GM10248 (cell line): ENCODE results near the gene HAAO.

Experiments
- CTCF ChIA-PET: fragments of 300-600 bp; sonication (Branson Sonifier 250); formaldehyde crosslinking; extraction: SDS; loops from one replicate; lab custom pipeline; 2021; ENCODE audit warnings: antibody characterized with exemption; lab: Yijun Ruan, JAX
- POLR2A ChIA-PET: fragments of 350-650 bp; sonication (Branson Sonifier 250); formaldehyde crosslinking; extraction: SDS; loops from one replicate; lab custom pipeline; 2020; ENCODE audit warnings: antibody characterized with exemption; lab: Yijun Ruan, JAX
- DNase-seq: peaks from one replicate; pipeline ENCODE4 v3.0.0; 2012; ENCODE audit errors: extremely low spot score
- TF ChIP-seq, protein P1 (sequence below): IDR thresholded peaks from 2 replicates; pipeline ENCODE4 v1.5.1; 2012; ENCODE audit warnings: mild to moderate bottlenecking, low read depth; ENCODE audit errors: extremely low read depth, missing control alignments, control extremely low read depth

Gene HAAO

DNA sequence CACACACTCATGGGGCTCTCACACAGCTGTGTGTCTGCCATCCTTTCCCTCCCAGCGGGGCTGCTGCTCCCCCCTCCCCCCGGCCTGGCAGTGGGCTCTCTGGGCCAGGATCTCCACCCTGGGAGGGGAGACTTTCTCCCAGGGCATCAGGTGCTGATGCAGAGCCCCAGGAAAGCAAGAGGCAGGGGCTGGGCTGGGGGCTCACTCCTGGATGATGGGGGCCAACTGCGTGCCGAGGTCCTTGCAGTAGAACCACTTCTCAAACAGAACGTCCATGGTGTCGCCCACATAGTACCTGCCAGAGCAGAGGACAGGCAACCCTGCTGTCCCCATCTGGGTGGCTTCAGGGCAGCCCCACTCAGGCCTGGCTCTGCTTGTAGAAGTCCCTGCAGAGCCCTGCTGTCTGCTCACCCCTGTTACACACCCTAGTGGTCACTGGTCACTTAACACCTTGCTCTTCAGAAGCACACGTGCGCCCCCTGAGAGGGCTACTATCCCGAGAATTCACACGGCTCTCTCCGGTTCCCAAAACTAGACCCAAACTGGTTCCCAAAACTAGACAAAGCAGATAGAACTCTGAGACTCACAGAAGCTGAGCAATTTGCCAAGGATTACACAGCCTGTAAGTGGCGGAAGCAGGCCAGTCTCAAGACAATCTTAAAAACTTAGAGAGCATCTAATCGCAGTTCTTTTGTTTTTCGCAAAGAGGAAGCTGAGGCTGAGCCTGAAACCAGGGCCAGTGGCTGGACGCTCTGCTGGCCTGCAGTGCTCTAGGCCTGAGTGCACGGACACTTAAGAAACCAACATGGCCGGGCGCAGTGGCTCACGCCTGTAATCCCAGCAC, 21.9 kb downstream of the HAAO start:
- TF ChIP-seq, protein P1, sequence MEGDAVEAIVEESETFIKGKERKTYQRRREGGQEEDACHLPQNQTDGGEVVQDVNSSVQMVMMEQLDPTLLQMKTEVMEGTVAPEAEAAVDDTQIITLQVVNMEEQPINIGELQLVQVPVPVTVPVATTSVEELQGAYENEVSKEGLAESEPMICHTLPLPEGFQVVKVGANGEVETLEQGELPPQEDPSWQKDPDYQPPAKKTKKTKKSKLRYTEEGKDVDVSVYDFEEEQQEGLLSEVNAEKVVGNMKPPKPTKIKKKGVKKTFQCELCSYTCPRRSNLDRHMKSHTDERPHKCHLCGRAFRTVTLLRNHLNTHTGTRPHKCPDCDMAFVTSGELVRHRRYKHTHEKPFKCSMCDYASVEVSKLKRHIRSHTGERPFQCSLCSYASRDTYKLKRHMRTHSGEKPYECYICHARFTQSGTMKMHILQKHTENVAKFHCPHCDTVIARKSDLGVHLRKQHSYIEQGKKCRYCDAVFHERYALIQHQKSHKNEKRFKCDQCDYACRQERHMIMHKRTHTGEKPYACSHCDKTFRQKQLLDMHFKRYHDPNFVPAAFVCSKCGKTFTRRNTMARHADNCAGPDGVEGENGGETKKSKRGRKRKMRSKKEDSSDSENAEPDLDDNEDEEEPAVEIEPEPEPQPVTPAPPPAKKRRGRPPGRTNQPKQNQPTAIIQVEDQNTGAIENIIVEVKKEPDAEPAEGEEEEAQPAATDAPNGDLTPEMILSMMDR, result peak; percentile 50
- POLR2A ChIA-PET, result no interaction called here
- peak; percentile 63 for DNase-seq
- CTCF ChIA-PET, result interaction anchor here (0.6 to 4.5 kb wide), 15 partner anchors 10 to 106 kb away, joined by 3 to 23 read pairs (median 4); no protein-coding TSS in a partner anchor

DNA sequence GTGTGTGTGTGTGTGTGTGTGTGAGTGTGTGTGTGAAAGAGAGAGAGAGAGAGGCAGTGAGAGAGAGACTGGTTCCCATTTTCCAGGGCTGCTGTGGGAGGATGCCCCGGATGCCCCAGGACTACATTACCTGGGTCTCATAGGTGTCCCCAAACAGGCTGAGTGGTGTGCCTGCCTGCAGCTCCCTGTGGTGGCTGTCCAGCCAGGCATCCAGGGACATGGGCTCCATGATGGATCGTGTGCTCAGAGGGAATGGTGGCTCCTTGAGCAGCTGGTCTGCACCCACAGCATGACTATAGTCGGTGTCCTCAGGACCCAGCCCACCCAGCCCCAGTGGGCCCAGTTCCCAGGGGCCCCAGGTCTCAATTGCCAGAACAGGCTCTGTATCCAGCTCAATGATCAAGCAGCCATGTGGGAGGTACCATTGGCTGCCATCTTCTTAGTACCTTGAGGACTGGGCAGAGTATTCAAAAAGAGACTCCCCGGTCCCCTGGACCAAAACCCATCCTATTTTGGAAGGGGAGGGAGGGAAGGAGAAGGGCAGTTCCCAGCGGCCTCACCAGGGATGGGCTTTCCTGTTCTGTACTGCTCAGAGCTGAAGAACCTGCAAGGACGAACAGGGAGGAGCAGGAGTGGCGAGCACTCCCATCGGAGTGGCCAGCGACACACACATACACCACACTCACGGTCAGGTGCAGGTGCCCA, 22.6 kb downstream of the HAAO start:
- CTCF ChIA-PET, result interaction anchor here (0.7 to 4.5 kb wide), 10 partner anchors 9 to 28 kb away, joined by 3 to 23 read pairs (median 4); no protein-coding TSS in a partner anchor
- DNase-seq, result no peak
- POLR2A ChIA-PET, result no interaction called here
- TF ChIP-seq, protein P1, result no peak

DNA sequence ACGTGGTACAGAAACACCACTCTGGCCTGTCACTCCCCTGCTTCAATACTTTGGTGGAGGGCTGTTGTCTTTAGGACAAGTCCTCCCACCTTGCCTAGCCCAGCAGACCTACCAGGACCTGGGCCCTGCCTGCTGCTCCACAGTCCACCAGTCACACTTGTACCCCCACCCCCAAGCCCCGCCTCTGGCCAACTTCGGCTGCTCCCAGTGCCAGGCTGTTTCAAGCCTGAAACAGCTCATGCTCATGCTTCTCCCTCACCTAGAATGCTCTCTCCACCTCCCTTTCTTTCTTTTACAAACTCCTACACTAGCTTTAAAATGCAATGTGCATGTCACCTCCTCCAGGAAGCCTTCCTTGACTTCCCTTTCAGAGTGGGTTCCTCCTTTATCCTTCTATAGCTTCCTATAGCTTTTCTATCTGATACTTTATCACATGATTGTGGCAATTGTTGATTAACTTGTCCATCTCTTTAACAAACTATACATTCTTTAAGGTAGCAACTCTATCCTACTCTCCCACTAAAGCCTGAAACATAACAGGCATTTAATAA, 23.6 kb downstream of the HAAO start:
- POLR2A ChIA-PET, result no interaction called here
- CTCF ChIA-PET, result interaction anchor here (1.1 to 4.5 kb wide), 3 partner anchors 8 to 20 kb away, joined by 4 to 17 read pairs (median 10); no protein-coding TSS in a partner anchor
- no peak for DNase-seq
- TF ChIP-seq, protein P1, result no peak

DNA sequence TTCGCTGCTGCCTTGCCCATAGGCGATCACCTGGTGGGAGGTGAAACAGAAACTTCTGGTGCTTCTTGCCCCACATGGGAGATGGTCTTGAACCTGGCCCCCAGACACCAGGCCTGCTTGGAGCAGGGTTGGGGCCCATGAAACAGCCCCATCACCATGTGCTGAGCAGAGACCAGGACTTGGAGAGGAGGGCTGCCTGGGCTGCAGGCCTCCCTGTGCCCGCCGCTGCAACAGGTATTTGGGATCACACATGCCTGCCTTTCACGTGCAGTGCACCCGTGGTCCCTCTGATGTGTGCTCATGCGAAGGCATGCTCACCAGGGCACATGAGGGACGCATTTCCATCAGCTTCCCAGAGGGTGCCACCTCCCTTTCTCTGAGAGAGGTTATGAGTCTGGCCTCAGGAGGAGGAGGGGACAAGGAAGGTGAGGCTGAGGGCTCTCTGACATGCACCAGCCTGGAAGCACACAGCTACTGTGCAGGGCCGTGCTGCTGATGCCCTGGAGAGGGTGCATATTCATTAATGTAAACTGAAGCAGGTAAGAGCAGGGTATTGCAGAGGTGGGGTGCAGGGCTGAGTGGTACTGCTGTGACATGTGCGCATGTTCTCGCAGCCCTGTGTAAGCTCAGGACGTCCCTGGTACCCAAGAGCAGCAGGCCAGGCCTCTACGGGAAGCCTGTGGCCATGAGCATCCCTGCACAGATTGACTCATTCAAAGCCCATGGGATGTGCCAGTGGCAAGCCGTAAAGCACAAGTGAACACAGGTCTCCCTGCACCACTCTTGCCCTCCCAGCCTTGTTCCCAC, 24.3 kb downstream of the HAAO start:
- TF ChIP-seq, protein P1, result no peak
- ChIA-PET CTCF (interaction anchor here (4.5 kb wide), 1 partner anchor 10 kb away, joined by 17 read pairs; no protein-coding TSS in a partner anchor), POLR2A (no interaction called here)
- DNase-seq, result no peak

DNA sequence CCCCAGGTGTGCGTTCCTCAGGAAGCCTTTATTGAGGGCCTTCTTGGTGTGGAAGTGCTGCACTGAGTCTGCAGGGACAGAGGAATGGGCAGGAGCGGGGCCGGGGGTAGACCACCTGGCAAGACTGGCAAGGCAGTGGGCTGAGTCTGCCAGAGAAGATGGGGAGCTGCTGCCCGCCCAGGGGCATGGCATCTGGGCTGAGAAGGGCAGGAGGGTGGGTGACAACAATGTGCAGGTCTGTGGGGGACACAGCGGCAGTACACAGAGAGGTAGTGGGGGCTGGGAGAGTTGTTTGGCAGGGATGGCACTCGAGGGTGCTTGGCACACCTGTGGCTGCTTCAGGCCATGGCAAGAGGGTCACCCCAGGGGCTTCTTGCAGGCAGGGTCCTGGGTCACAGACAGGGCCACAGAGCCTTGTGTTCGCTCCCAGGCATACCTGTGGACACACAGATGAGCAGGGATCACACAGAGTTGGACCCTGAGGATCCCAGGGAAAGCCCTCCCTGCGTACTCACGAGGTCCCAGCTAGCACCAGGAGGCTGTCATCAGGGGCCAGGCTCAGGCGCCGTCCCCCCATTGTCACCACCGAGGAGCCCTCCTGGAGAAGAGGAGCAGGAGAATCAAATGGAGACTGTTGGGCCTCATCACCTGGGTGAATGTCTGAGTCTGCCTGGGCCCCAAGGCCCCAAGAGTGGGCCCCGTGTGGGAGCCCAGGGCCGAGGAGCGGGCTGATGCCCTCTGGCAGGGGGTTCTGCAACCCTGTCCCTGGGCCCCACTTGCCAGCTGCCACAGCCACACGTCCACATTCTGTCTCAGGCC, 25.1 kb downstream of the HAAO start:
- ChIA-PET POLR2A (no interaction called here), CTCF (interaction anchor here (1.4 to 4.5 kb wide), 2 partner anchors 10 to 15 kb away, joined by 3 to 17 read pairs; no protein-coding TSS in a partner anchor)
- no peak for DNase-seq
- TF ChIP-seq, protein P1, result no peak
